ENCODE results near the gene ASTN1.

ASTN1 gene

GRCh38 chr1:177163844-177164379 is 600 bp downstream of the ASTN1 start:
- DNase-seq, result no peak

GRCh38 chr1:177162243-177162642 is 2.3 kb downstream of the ASTN1 start:
- DNase-seq, result no peak

- no peak for DNase-seq
These were observed 18.0 kb downstream of the ASTN1 start for GRCh38 chr1:177146499-177146898.

DNA sequence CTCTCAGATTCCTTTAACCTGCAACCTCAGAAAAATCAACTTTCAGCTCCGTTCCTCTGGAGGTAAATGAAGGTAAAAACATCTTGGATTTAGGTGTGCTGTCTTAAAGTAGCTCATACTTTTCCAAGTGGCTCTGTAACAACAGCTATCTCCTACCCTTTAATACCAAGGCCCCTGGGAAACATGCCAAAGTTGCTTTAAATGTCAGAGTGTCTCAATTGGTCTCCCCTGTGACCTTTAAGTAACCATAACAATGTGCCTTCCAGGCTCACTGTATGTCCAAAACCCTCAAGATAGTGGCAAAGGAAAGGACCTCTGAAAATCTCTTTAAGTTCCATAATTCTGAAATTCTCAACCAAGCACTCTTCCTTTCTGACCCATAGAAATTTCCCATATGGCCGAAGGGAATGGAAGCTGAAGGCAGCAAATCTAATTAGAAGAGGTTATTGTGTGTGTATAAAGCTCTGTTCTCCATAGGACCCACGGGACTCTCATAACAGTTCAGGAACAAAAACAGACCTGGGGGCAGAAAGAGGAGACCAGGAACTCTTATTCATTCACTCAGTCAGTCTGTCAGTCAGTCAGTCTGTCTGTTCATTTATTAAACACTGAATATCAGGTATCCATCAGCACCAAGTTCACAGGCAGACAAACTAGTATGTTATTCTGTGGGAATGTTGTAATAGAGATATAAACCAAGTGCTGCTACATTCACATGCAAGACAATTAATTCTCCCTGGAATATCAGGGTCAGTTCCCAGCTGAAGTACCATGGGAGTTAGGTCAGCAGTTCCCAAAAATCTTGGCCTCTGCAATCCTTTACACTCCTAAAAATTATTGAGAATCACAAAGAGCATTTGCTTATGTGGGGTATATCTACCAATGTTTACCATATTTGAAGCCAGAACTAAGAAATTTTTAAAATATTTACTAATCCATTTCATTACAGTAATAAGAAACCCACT is 19.1 kb downstream of the ASTN1 start:
- DNase-seq, result no peak

- peak; percentile 52 for DNase-seq
These were observed 21.7 kb downstream of the ASTN1 start for GRCh38 chr1:177142791-177143271.

DNA sequence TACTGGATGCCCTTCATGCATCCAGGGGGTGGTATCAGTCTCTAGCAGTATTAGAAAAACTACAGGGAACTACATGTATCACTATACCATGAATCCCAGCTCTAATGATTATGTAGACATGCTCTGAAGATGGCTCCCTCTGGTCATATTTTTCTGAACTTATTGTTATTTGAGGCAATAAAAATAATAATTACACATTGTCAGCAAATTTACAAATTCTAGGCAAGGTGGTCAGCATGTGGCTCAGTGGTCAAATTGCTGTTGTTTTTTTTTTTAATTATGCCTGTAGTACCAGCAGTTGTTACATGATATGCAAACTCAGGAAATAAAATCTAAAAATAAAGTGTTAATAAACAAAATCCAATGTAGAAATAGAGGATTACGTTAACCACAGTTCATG is 22.5 kb downstream of the ASTN1 start:
- DNase-seq, result no peak

- no peak for DNase-seq
These were observed 26.2 kb downstream of the ASTN1 start for GRCh38 chr1:177138347-177138746.

DNA sequence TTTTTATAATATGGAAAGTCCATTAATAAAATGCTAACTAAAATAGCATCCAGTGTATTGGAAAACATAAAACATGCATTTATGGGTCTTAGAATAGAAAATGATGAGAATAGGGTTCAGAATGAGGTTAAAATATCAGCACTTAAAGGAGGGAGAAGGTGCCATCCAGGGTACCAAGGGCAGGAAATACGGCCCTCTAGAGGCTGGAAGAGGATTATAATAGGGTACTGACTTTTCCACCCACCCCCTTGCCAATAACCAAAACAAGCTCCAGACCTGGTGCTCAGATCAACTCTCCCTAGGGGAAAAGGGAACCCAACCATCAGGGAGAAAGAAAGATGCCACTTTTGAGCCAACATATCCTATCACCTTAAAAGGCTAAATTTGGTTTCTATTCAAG is 26.7 kb downstream of the ASTN1 start:
- no peak for DNase-seq

DNA sequence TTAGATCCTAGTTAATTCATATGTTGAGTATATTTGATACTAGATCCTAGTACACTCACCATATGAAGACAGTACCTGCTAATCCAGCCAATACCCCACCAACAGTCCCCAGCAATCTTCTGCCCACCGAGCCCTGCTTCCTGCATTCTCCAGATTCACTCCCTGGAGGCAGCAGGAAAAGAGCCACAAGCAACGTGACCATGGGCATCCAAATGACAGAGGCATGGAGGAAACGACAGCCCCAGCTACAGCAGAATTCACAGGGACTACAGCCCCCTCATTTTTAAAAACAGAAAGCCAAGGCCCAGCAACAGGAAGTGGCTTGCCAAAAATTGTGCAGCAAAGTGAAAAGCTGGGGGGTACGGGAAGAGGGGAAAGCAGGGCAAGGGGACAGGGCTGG is 29.3 kb downstream of the ASTN1 start:
- no peak for DNase-seq

GRCh38 chr1:177133977-177134538 is 30.5 kb downstream of the ASTN1 start:
- peak; percentile 37 for DNase-seq

- DNase-seq, result no peak
These were observed 32.4 kb downstream of the ASTN1 start for GRCh38 chr1:177132141-177132540.

DNA sequence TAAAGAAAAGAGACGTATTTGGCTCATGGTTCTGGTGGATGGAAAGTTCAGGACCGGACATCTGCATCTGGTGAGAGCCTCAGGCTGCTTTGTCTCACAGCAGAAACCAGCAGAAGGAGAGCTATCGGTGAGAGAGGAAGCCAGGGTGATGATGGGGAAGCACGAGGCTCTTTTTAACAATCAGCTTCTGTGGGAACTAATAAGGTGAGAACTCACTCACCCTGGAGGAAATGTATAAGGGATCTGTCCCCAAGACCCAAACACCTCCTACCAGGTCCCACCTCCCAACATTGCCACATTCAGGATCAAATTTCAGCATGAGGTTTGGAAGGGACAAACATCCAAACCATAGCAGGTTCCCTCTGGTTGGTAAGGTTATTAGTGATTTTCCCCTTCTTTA is 32.8 kb downstream of the ASTN1 start:
- DNase-seq, result no peak

- no peak for DNase-seq
These were observed 34.0 kb downstream of the ASTN1 start for GRCh38 chr1:177130451-177130945.

DNA sequence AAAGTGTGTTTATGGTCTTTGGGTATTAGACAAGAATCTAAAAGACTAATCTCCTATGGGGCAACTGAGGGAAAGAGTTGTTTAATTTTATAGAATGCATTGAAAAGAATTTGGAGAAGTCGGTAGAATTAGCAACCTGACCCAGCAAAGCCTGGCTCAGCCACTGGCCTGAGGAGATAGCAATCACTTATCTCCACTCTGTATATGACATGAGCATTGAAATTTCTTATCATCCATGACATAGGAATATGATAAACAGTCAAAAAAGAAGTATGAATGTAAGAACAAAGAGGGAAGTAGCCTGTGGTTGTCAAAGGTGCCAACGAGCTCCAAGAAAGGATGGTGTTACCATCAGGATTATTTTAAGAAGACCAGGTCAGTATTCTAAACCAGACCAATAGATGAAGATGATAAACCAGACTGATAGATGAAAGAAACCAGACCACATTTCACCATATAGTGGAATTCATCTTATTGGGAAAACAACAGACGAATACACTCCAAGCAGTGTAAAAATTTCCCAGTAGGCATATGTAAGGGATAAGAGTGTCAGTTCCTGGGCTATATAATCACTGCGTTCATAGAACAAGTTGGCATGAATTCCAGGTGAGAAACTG is 35.7 kb downstream of the ASTN1 start:
- no peak for DNase-seq

DNA sequence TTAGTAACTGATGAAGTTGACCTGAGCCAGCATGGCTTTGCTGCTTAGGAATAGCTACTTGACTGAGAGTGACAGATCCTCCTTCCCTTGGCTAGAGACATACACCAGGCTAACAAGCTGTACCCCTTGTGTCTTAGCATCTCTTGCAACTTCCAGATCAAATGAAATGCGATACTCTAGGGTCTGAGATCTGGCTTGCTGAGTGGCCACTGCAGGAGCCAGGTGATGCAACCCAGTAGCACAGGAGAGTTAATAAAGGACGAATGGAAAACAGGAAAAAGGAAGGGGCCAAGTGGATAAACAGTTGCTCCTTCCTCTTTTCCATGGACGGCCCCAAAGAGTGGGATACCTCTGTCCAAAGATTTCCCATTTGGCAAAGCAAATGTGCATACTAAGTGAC is 38.2 kb downstream of the ASTN1 start:
- DNase-seq, result no peak

- no peak for DNase-seq
These were observed 39.8 kb downstream of the ASTN1 start for GRCh38 chr1:177124577-177125278.

- no peak for DNase-seq
These were observed 41.9 kb downstream of the ASTN1 start for GRCh38 chr1:177122461-177123251.

DNA sequence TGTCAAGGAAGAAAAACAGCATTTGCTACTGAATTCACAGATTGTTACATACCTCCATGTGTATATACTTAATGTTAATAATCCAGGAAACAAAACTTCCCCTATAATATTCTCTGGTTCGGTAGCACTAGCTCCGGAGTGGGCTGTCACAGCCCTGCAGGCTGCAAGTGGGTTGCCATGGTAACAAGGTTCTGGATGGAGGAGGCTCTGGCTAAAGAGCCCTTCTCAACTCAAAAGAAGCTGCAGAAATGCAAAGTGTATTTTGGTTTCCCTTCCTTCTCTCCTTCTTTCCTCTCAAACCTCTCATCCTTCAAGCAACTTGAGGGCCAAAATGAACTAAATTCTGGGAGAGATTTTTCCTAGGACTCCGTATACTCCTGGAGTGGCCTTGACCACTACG is 45.2 kb downstream of the ASTN1 start:
- no peak for DNase-seq

DNA sequence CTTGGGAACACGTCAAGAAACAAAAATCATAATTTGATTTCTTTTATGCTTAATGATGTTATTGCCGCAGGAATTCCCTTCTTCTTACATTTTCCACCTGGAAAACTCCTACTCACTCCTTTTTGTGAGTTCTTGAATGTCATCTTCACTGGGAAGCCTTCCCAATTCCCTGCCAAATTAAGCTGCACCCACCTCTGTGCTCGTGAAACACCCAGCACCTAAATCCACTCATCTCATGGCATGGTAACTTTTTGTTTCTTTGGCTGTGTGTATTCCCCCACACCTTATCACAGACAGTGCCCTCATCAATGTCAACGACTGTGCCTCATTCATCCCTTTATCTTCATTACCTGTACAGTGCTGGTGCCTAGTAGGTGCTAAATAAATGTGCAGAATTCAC is 45.6 kb downstream of the ASTN1 start:
- DNase-seq, result no peak

DNA sequence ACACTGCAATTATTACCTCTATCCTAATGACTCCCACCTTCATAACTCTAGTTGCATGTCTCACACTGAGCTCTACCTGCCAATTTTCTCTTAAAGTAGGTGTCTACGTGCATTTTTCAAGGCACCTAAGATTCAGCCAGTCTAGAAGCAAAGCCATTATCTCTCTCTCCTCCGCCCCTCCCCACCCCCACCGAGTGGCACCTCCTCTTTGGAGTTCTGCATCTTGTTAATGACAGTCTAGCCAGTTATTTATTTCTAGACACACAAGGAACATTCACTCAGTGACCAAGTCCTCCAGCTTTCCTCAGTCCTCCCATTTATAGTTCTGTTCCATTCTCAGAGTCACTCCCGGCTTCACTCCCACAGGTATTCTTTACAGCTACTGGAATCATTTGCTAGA is 47.6 kb downstream of the ASTN1 start:
- no peak for DNase-seq

GRCh38 chr1:177106614-177107365 is 57.7 kb downstream of the ASTN1 start:
- DNase-seq, result no peak

Measured in fibroblast of skin of abdomen (primary cell).